Measurements from ENCODE around the gene SIT1.
"Not testable (repeated sequence)": the region's sequence is repeated elsewhere in the genome, so short reads cannot be mapped to it uniquely, and the experiment has no call there.

DNA sequence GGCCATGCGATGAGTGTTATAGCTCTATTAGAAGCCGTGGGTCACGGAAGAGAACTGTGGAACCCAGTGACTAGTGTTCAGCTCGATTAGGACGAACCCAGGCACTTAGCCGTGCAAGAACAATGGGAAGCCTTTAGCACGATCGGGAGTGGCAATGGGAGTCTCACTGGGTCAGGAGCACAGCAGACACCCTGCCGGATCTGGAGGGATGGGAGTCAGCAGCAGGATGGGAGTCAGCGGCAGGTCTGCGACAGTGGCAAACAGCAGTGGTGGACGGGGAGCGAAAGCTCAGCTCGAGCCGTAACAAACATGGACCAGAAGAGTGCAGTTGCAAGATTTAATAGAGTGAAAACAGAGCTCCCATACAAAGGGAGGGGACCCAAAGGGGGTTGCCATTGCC, 10.3 kb downstream of the SIT1 start:
- TF ChIP-seq POLR2A (IDR thresholded peaks at IDR 0.05): not testable (repeated sequence)
- TF ChIP-seq, protein P1, sequence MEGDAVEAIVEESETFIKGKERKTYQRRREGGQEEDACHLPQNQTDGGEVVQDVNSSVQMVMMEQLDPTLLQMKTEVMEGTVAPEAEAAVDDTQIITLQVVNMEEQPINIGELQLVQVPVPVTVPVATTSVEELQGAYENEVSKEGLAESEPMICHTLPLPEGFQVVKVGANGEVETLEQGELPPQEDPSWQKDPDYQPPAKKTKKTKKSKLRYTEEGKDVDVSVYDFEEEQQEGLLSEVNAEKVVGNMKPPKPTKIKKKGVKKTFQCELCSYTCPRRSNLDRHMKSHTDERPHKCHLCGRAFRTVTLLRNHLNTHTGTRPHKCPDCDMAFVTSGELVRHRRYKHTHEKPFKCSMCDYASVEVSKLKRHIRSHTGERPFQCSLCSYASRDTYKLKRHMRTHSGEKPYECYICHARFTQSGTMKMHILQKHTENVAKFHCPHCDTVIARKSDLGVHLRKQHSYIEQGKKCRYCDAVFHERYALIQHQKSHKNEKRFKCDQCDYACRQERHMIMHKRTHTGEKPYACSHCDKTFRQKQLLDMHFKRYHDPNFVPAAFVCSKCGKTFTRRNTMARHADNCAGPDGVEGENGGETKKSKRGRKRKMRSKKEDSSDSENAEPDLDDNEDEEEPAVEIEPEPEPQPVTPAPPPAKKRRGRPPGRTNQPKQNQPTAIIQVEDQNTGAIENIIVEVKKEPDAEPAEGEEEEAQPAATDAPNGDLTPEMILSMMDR (IDR thresholded peaks at IDR 0.05 in 8 of 11, conservative IDR thresholded peaks at IDR 0.05 in 3 of 11): not testable (repeated sequence)

All from spleen (tissue), 7 donors.